Lung (tissue), 12 donors: ENCODE data around the gene MCM9. TPM values are rescaled to one million over a fixed set of nuclear protein-coding genes. Genes with fewer than 3 reads are reported as not detected.
A peak's percentile ranks its signal among the peaks of the same experiment; 100 is the strongest.

Experiments used
- ATAC-seq: fragments of 200-7000 bp; cut with Tn5 transposase; one replicate; pipeline ENCODE4 v1.9.1; 2020; ENCODE audit warnings: moderate number of reproducible peaks; ENCODE audit not compliant: insufficient read depth, low FRiP score
- DNase-seq, 3 donors: peaks; one replicate each; pipeline ENCODE4 v3.0.0-alpha.2; 2013 to 2017
- H3K27ac ChIP-seq, 2 donors: one replicate each; pipeline ENCODE4 v1.5.1; 2013; ENCODE audit warnings: mild to moderate bottlenecking in 2 of 2, moderate library complexity in 2 of 2, control low read depth in 1 of 2, inconsistent platforms in 1 of 2, low read depth in 1 of 2, low read length in 1 of 2
- H3K27me3 ChIP-seq, 3 donors: one replicate each; pipeline ENCODE4 v1.5.1; 2013; ENCODE audit warnings: low read length in 2 of 3; ENCODE audit not compliant: control insufficient read depth in 3 of 3, insufficient read depth in 3 of 3
- H3K36me3 ChIP-seq, 4 donors: one replicate each; pipeline ENCODE4 v1.5.1; 2013; ENCODE audit warnings: low read length in 4 of 4, mild to moderate bottlenecking in 1 of 4, moderate library complexity in 1 of 4; ENCODE audit not compliant: control insufficient read depth in 4 of 4, insufficient read depth in 4 of 4
- H3K4me1 ChIP-seq, 5 donors: one replicate each; pipeline ENCODE4 v1.5.1; 2013; ENCODE audit warnings: low read length in 5 of 5, mild to moderate bottlenecking in 2 of 5, moderate library complexity in 1 of 5; ENCODE audit not compliant: control insufficient read depth in 5 of 5, insufficient read depth in 5 of 5
- H3K4me3 ChIP-seq: one replicate; pipeline ENCODE4 v1.5.1; 2013; ENCODE audit warnings: mild to moderate bottlenecking, control low read depth, moderate library complexity
- H3K9ac ChIP-seq, 2 donors: one replicate each; pipeline ENCODE4 v1.5.1; 2013; ENCODE audit warnings: low read length in 2 of 2, control low read depth in 1 of 2; ENCODE audit not compliant: insufficient read depth in 1 of 2
- H3K9me3 ChIP-seq, 4 donors: one replicate each; pipeline ENCODE4 v1.5.1; 2013; ENCODE audit warnings: low read length in 3 of 4, mild to moderate bottlenecking in 1 of 4, moderate library complexity in 1 of 4; ENCODE audit not compliant: control insufficient read depth in 4 of 4, insufficient read depth in 3 of 4
- CTCF ChIP-seq: IDR thresholded peaks from 2 replicates; pipeline ENCODE4 v1.5.1; 2012; ENCODE audit warnings: mild to moderate bottlenecking; ENCODE audit errors: control extremely low read depth, extremely low read depth
- WGBS, 2 donors: extraction: QIAGEN DNeasy Blood & Tissue Kit; methylation state at CpG; one replicate each; pipeline ENCODE4 v1.1.7; 2013; 5-methylcytosine and 5-hydroxymethylcytosine counted together
- polyA plus RNA-seq, 2 donors: library from polyadenylated mRNA; stranded (reverse); fragments of 200-250 nt; gene quantifications; one replicate each; pipeline ENCODE4 v1.2.1, GENCODE V29; 2013
- total RNA-seq, 2 donors: library from RNA; depleted of rRNA in 1 of 2; stranded (reverse); fragments of >200 nt in 1 of 2; gene quantifications; one replicate each; pipeline ENCODE4 v1.2.1, GENCODE V29; 2014 to 2021
- donor health status: control.
- donor health status: control.
- donor health status: Bipolar disorder and iron deficiency.
- donor health status: healthy.
- donor health status: DM: yes; HTN: yes; CAD: no.

The MCM9 gene
- total and polyA plus RNA-seq, 4 donors = 4.8 to 28.6 (median 12.0) TPM

- Histone ChIP-seq H3K9me3 (no peaks in the 10 kb centered on the region), H3K4me3 (no peak overlapping the region), H3K27me3 (no peaks in the 10 kb centered on the region), H3K9ac (no peak overlapping the region), H3K36me3 (peaks cover 0 to 2% (median 0%) of the 10 kb centered on the region in 4 donors), H3K27ac (no peak overlapping the region), H3K4me1 (no peaks in the 10 kb centered on the region)
- TF ChIP-seq CTCF = no peak
- WGBS, 2 donors = 89 to 91% methylated on average over 2 of the region's 2 CpGs
- ATAC-seq (no peak), DNase-seq (no peak)
These were observed 30.9 kb upstream of the MCM9 start for GRCh38 chr6:118965843-118966370.

GRCh38 chr6:118965371-118965770 lies 30.4 kb upstream of the MCM9 start:
- peaks cover 0 to 2% (median 0%) of the 10 kb centered on the region in 4 donors for H3K36me3 ChIP-seq
- no peaks in the 10 kb centered on the region for H3K27me3 ChIP-seq
- no peaks in the 10 kb centered on the region for H3K9me3 ChIP-seq
- 94% methylated on average over 3 of the region's 3 CpGs for WGBS, 2 donors
- H3K27ac ChIP-seq = no peak overlapping the region
- no peak overlapping the region for H3K9ac ChIP-seq
- ATAC-seq = no peak
- no peaks in the 10 kb centered on the region for H3K4me1 ChIP-seq
- H3K4me3 ChIP-seq = no peak overlapping the region
- no peak for TF ChIP-seq CTCF
- no peak for DNase-seq

- Histone ChIP-seq H3K9ac (no peak overlapping the region), H3K27ac (no peak overlapping the region), H3K9me3 (no peaks in the 10 kb centered on the region), H3K4me1 (no peaks in the 10 kb centered on the region), H3K27me3 (no peaks in the 10 kb centered on the region), H3K36me3 (peaks cover 0 to 2% (median 0%) of the 10 kb centered on the region in 4 donors), H3K4me3 (no peak overlapping the region)
- no peak for TF ChIP-seq CTCF
- peak in 1 of 3 donors; percentile 18 for DNase-seq
- no peak for ATAC-seq
These were observed 28.0 kb upstream of the MCM9 start for GRCh38 chr6:118963003-118963402.

- WGBS, 2 donors = 77 to 80% methylated on average over 4 of the region's 4 CpGs
- Histone ChIP-seq H3K4me1 (no peaks in the 10 kb centered on the region), H3K27me3 (no peaks in the 10 kb centered on the region), H3K27ac (no peak overlapping the region), H3K4me3 (no peak overlapping the region), H3K9me3 (no peaks in the 10 kb centered on the region), H3K36me3 (no peaks in the 10 kb centered on the region), H3K9ac (no peak overlapping the region)
- ATAC-seq (no peak), DNase-seq (peak in 1 of 3 donors; percentile 14)
- TF ChIP-seq CTCF = no peak
These were observed 24.9 kb upstream of the MCM9 start for GRCh38 chr6:118959903-118960302.
